ENCODE results near the gene PHF21B. TPM values are rescaled to one million over a fixed set of nuclear protein-coding genes. Genes with fewer than 3 reads are reported as not detected.
A peak's percentile ranks its signal among the peaks of the same experiment; 100 is the strongest.

Gene PHF21B
- total and polyA plus RNA-seq, 8 donors, result 0.24 to 1.4 (median 1.1) TPM; not detected in 1

- TF ChIP-seq, protein P1, sequence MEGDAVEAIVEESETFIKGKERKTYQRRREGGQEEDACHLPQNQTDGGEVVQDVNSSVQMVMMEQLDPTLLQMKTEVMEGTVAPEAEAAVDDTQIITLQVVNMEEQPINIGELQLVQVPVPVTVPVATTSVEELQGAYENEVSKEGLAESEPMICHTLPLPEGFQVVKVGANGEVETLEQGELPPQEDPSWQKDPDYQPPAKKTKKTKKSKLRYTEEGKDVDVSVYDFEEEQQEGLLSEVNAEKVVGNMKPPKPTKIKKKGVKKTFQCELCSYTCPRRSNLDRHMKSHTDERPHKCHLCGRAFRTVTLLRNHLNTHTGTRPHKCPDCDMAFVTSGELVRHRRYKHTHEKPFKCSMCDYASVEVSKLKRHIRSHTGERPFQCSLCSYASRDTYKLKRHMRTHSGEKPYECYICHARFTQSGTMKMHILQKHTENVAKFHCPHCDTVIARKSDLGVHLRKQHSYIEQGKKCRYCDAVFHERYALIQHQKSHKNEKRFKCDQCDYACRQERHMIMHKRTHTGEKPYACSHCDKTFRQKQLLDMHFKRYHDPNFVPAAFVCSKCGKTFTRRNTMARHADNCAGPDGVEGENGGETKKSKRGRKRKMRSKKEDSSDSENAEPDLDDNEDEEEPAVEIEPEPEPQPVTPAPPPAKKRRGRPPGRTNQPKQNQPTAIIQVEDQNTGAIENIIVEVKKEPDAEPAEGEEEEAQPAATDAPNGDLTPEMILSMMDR (IDR thresholded peaks at IDR 0.05), result no peak
- H3K4me1 ChIP-seq, result no peaks in the 10 kb centered on the region
- DNase-seq (no peak), ATAC-seq (no peak)
- peaks cover 0 to 4% of the 10 kb centered on the region in 2 donors for H3K9me3 ChIP-seq
- H3K27me3 ChIP-seq, result peaks cover 0 to 49% of the 10 kb centered on the region in 2 donors
- no peak overlapping the region for H3K27ac ChIP-seq
- no peak overlapping the region for H3K4me3 ChIP-seq
- H3K36me3 ChIP-seq, result no peaks in the 10 kb centered on the region
- intact Hi-C loops (cut with DNase I), result no loop called here
These were observed 58.8 kb downstream of the PHF21B start for GRCh38 chr22:44950806-44951509.

DNA sequence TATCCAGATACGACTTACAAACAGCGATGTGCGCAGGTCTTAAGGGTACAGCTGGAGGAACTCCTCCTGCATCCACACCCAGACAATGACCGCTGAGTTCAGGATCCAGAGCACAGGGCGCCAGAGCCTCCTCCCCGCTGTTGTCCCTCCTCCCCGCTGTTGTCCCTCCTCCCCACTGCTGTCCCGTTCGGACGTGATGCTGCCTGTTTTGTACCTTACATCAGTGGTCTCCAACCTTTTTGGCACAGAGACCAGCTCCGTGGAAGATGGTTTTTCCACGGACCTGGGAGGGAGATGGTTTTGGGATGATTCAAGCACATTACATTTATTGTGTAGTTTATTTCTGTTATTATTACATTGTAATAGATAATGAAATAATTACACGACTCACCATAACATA is 62.0 kb downstream of the PHF21B start:
- Histone ChIP-seq H3K27me3 (peaks cover 0 to 49% of the 10 kb centered on the region in 2 donors), H3K4me3 (no peak overlapping the region), H3K36me3 (no peaks in the 10 kb centered on the region), H3K27ac (no peak overlapping the region), H3K4me1 (no peaks in the 10 kb centered on the region), H3K9me3 (peaks cover 0 to 4% of the 10 kb centered on the region in 2 donors)
- ATAC-seq, result no peak
- peak in 1 of 4 donors; percentile 30 for DNase-seq
- TF ChIP-seq, protein P1 (IDR thresholded peaks at IDR 0.05), result no peak
- intact Hi-C loops (cut with DNase I), result no loop called here

DNA sequence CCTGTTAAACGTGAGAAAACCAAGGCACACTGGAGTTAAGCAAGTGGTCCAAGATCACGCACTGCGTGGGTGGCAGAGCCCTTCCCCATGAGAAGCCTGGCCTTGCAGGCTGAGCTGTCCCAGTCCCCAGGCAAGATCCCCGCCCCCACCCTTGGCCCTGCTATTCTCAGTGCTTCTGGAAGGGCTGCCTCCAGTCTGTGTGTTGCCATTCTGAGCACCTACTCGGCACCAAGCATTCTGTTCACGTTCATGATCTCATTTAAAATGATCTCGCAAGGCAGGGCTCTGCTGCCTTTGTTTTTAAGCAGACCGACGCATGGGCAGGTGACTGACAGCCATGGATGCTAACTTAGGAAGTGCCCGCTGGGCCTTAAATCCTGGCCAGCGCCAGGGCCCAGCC is 62.8 kb downstream of the PHF21B start:
- TF ChIP-seq, protein P1 (IDR thresholded peaks at IDR 0.05), result no peak
- Histone ChIP-seq H3K27me3 (peaks cover 0 to 48% of the 10 kb centered on the region in 2 donors), H3K9me3 (peaks cover 0 to 4% of the 10 kb centered on the region in 2 donors), H3K4me1 (no peaks in the 10 kb centered on the region), H3K36me3 (no peaks in the 10 kb centered on the region), H3K4me3 (no peak overlapping the region), H3K27ac (no peak overlapping the region)
- intact Hi-C loops (cut with DNase I), result no loop called here
- no peak for ATAC-seq
- no peak for DNase-seq

- Histone ChIP-seq H3K27me3 (peaks cover 0 to 59% of the 10 kb centered on the region in 2 donors), H3K36me3 (no peaks in the 10 kb centered on the region), H3K4me1 (no peaks in the 10 kb centered on the region), H3K9me3 (no peaks in the 10 kb centered on the region), H3K27ac (no peak overlapping the region), H3K4me3 (no peak overlapping the region)
- intact Hi-C loops (cut with DNase I), result no loop called here
- TF ChIP-seq, protein P1 (IDR thresholded peaks at IDR 0.05), result no peak
- DNase-seq, result peak in 1 of 4 donors; percentile 34
- no peak for ATAC-seq
These were observed 64.8 kb downstream of the PHF21B start for GRCh38 chr22:44944883-44945601.

DNA sequence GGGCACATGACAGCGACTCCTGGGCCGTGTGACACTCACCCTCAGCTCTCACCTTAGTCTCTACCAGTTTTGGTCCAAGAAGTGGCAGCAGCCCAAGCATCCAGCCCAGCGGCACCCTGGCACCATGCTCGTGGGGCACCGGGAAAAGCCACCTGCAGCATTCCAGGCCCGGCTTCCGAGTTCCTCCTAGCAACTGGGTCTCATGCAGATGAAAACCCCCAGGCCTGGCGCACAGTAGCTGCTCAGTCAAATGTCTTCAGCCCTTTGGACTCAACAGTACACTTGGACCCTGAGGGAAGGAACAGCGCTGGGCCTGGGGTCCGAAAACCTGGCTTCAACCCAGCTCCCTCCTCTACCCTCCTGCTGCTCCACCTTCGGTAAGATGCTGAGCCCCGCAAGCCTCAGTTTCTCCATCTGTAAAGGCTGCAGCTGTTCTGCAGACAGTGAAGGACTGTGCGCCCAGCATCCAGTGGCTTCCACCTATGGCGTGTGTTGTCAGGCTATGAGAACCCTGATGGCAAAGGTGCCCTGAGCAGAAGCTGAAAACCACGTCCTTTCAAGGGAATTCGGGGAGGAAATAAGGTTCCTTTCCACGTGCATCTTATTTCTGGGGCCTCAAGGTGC is 66.0 kb downstream of the PHF21B start:
- ATAC-seq, result no peak
- intact Hi-C loops (cut with DNase I), result no loop called here
- no peak overlapping the region for H3K27ac ChIP-seq
- H3K9me3 ChIP-seq, result no peaks in the 10 kb centered on the region
- no peaks in the 10 kb centered on the region for H3K36me3 ChIP-seq
- TF ChIP-seq, protein P1 (IDR thresholded peaks at IDR 0.05), result no peak
- H3K27me3 ChIP-seq, result peaks cover 0 to 70% of the 10 kb centered on the region in 2 donors
- no peak overlapping the region for H3K4me3 ChIP-seq
- no peaks in the 10 kb centered on the region for H3K4me1 ChIP-seq
- peak in 1 of 4 donors; percentile 63 for DNase-seq
